RWPE1 (cell line): ENCODE data around the gene ASB13.
A peak's percentile ranks its signal among the peaks of the same experiment; 100 is the strongest.

Source experiments
- CTCF ChIA-PET: fragments of 350-600 bp; sonication (Branson Sonifier 250); formaldehyde crosslinking; extraction: SDS; loops from one replicate; lab custom pipeline; 2021; lab: Yijun Ruan, JAX
- POLR2A ChIA-PET: fragments of 400-600 bp; formaldehyde crosslinking; extraction: SDS; loops from one replicate; lab custom pipeline; 2020; ENCODE audit warnings: antibody characterized with exemption; ENCODE audit not compliant: low non-redundant PET; lab: Yijun Ruan, JAX
- DNase-seq: peaks from one replicate; pipeline ENCODE4 v3.0.0; 2012; ENCODE audit warnings: low spot score
- H3K27ac ChIP-seq: fragments of 450-650 bp; 2 replicates; pipeline ENCODE4 v1.5.1; 2017
- CTCF ChIP-seq: fragments of 450-650 bp; conservative IDR thresholded peaks from 2 replicates; pipeline ENCODE4 v1.5.1; 2017; ENCODE audit warnings: low read depth, mild to moderate bottlenecking

Gene ASB13

GRCh38 chr10:5628451-5629302 lies 37.7 kb downstream of the ASB13 start:
- ChIA-PET CTCF (interaction anchor here (0.6 to 1.4 kb wide), 4 partner anchors 10 to 307 kb away, joined by 4 to 7 read pairs (median 4); no protein-coding TSS in a partner anchor), POLR2A (interaction anchor here (0.6 to 0.7 kb wide), 2 partner anchors 45 to 110 kb away, joined by 3 to 4 read pairs; no protein-coding TSS in a partner anchor)
- no peak overlapping the region for H3K27ac ChIP-seq
- no peak for TF ChIP-seq CTCF
- DNase-seq = no peak

GRCh38 chr10:5627486-5628044 lies 38.8 kb downstream of the ASB13 start:
- ChIA-PET CTCF (interaction anchor here (0.6 kb wide), 1 partner anchor 148 kb away, joined by 3 read pairs; no protein-coding TSS in a partner anchor), POLR2A (no interaction called here)

GRCh38 chr10:5625992-5626777 lies 40.2 kb downstream of the ASB13 start:
- no peak overlapping the region for H3K27ac ChIP-seq
- CTCF ChIA-PET = no interaction called here
- no peak for DNase-seq
- POLR2A ChIA-PET = no interaction called here
- TF ChIP-seq CTCF = no peak

More at GRCh38 chr10:5627486-5628044, 38.8 kb downstream of the ASB13 start:
- H3K27ac ChIP-seq = no peak overlapping the region
- DNase-seq = no peak
- no peak for TF ChIP-seq CTCF

- no peak for DNase-seq
- POLR2A ChIA-PET = no interaction called here
- CTCF ChIA-PET = interaction anchor here (0.7 kb wide), 1 partner anchor 34 kb away, joined by 4 read pairs; no protein-coding TSS in a partner anchor
- H3K27ac ChIP-seq = no peak overlapping the region
- no peak for TF ChIP-seq CTCF
Observed at GRCh38 chr10:5624701-5625100, 41.7 kb downstream of the ASB13 start.

- POLR2A ChIA-PET = interaction anchor here (0.5 to 1.9 kb wide), 5 partner anchors 13 to 180 kb away, joined by 3 to 8 read pairs (median 4); no protein-coding TSS in a partner anchor
- CTCF ChIA-PET = interaction anchor here (0.6 to 2.0 kb wide), 38 partner anchors 8 to 536 kb away, joined by 3 to 18 read pairs (median 5); partner anchors contain the start of genes CALML3 and CALML5
- peak; percentile 91 for TF ChIP-seq CTCF
- DNase-seq = peak; percentile 80
- H3K27ac ChIP-seq = peak overlapping the region; percentile 68
Observed at GRCh38 chr10:5623081-5623748, 43.2 kb downstream of the ASB13 start.
